G401.6 (cell line): ENCODE data around the gene TRAPPC10.

Experiments used
- FAIRE-seq: peaks from 2 replicates; lab custom pipeline; 2012; peaks lifted over from hg19 to GRCh38; lab: Jason Lieb, UNC

Gene TRAPPC10

GRCh38 chr21:43983390-43983789, 28.7 kb upstream of the TRAPPC10 start:
- FAIRE-seq, result no peak

GRCh38 chr21:43983860-43984420, 28.2 kb upstream of the TRAPPC10 start:
- FAIRE-seq, result no peak

GRCh38 chr21:43984905-43985689, 27.0 kb upstream of the TRAPPC10 start:
- FAIRE-seq, result no peak

- no peak for FAIRE-seq
These were observed 26.3 kb upstream of the TRAPPC10 start for GRCh38 chr21:43985690-43986251.

GRCh38 chr21:43986544-43987451, 25.3 kb upstream of the TRAPPC10 start:
- no peak for FAIRE-seq

GRCh38 chr21:43987509-43987908, 24.6 kb upstream of the TRAPPC10 start:
- no peak for FAIRE-seq

GRCh38 chr21:43988016-43988415, 24.1 kb upstream of the TRAPPC10 start:
- no peak for FAIRE-seq

GRCh38 chr21:43988506-43989230, 23.4 kb upstream of the TRAPPC10 start:
- FAIRE-seq, result no peak

GRCh38 chr21:43989401-43989800, 22.7 kb upstream of the TRAPPC10 start:
- no peak for FAIRE-seq

- no peak for FAIRE-seq
These were observed 20.6 kb upstream of the TRAPPC10 start for GRCh38 chr21:43991447-43991991.

GRCh38 chr21:43992121-43992520, 20.0 kb upstream of the TRAPPC10 start:
- FAIRE-seq, result no peak

- FAIRE-seq, result no peak
These were observed 18.6 kb upstream of the TRAPPC10 start for GRCh38 chr21:43993420-43993934.

GRCh38 chr21:43994085-43994484, 18.0 kb upstream of the TRAPPC10 start:
- no peak for FAIRE-seq

- FAIRE-seq, result no peak
These were observed 17.5 kb upstream of the TRAPPC10 start for GRCh38 chr21:43994646-43995045.

GRCh38 chr21:43995521-43996105, 16.5 kb upstream of the TRAPPC10 start:
- no peak for FAIRE-seq

- FAIRE-seq, result no peak
These were observed 14.1 kb upstream of the TRAPPC10 start for GRCh38 chr21:43997766-43998742.

GRCh38 chr21:44000360-44000759, 11.7 kb upstream of the TRAPPC10 start:
- FAIRE-seq, result no peak

- no peak for FAIRE-seq
These were observed 9.6 kb upstream of the TRAPPC10 start for GRCh38 chr21:44002511-44002910.

- FAIRE-seq, result no peak
These were observed 8.7 kb upstream of the TRAPPC10 start for GRCh38 chr21:44003307-44003966.
